ENCODE data around the gene STARD13.

The STARD13 gene

GRCh38 chr13:33307843-33308242 lies 22.3 kb upstream of the STARD13 start:
- TF ChIP-seq EP300 (IDR thresholded peaks at IDR 0.05; ENCODE audit: borderline replicate concordance), result no peak
- no peak for TF ChIP-seq FOXM1 (IDR thresholded peaks at IDR 0.05; ENCODE audit: borderline replicate concordance, low read depth)
- no peak for TF ChIP-seq TAF1 (IDR thresholded peaks at IDR 0.05; ENCODE audit: low read depth)
- no peak for TF ChIP-seq REST (IDR thresholded peaks at IDR 0.05; ENCODE audit: low read depth)
- no peak for TF ChIP-seq TEAD4 (IDR thresholded peaks at IDR 0.05)
- TF ChIP-seq ZBTB7A (IDR thresholded peaks at IDR 0.05; ENCODE audit: low read depth), result no peak
- no peak for TF ChIP-seq EGR1 (IDR thresholded peaks at IDR 0.05)
- TF ChIP-seq NFIC (IDR thresholded peaks at IDR 0.05), result no peak
- TF ChIP-seq CEBPB (IDR thresholded peaks at IDR 0.05), result no peak
- no peak for TF ChIP-seq YY1 (IDR thresholded peaks at IDR 0.05; ENCODE audit: low read depth)

DNA sequence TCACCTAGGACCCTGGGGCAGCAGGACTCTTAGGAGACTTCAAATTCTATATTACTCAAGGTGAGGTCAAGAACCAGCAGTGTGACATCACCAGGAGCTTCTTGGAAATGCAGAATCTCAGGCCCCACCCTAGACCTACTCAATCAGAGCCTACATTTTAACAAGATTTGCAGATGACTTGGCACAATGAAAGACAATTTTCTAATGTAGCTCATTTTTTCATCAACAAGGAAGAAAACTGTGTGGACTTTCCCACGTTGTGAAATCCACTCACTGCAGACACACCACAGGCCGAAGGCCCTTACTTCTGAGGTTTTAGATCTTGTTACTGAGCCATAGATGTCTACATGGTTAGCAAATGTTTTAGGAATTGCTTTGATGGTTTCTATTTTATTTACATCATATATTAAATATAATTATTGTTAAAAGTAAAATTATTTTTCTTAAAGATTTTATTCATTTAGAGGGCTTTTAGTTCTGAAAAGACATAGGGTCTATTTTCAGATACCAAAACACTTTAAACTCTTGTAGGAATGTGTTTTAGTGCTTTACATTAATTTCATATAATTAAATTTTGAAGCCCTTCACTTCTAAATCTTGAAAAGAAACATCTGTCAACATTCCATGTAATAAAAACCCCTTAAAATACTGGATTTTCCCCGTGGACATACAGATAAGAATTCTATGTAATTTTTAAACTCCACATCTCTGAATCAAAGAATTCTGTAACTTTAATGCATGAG lies 18.5 kb upstream of the STARD13 start:
- TF ChIP-seq TEAD4 (IDR thresholded peaks at IDR 0.05) (no peak), TAF1 (IDR thresholded peaks at IDR 0.05; ENCODE audit: low read depth) (no peak), USF1 (IDR thresholded peaks at IDR 0.05) (no peak), MAX (IDR thresholded peaks at IDR 0.05) (no peak), ZBTB7A (IDR thresholded peaks at IDR 0.05; ENCODE audit: low read depth) (no peak), REST (IDR thresholded peaks at IDR 0.05; ENCODE audit: low read depth) (no peak), RAD21 (IDR thresholded peaks at IDR 0.05; ENCODE audit: low read depth) (no peak), YY1 (IDR thresholded peaks at IDR 0.05; ENCODE audit: low read depth) (no peak), EP300 (IDR thresholded peaks at IDR 0.05; ENCODE audit: borderline replicate concordance) (no peak), EGR1 (IDR thresholded peaks at IDR 0.05) (no peak), CREB1 (IDR thresholded peaks at IDR 0.05; ENCODE audit: low read depth) (no peak), TCF12 (IDR thresholded peaks at IDR 0.05; ENCODE audit: low read depth) (no peak)

DNA sequence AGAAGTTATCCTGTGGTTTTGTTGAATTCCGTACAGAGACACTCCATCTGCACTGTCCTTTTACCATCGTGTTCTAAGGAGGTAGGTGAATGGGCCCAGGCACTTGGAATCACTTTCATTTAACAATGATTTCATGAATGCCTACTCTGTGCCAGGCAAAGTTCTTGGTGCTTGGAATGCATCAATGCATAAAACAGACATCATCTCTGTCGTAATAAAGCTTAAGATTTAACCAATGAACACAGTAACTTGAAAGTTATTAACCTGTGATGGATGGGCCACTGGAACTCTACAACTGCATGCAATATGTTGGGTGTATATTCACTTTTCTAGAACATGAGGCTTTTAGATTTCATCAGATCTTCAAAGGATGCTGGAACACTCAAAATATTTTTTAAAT lies 14.1 kb upstream of the STARD13 start:
- TF ChIP-seq YY1 (IDR thresholded peaks at IDR 0.05; ENCODE audit: low read depth), result no peak
- no peak for TF ChIP-seq EP300 (IDR thresholded peaks at IDR 0.05; ENCODE audit: borderline replicate concordance)
- no peak for TF ChIP-seq NFIC (IDR thresholded peaks at IDR 0.05)
- TF ChIP-seq RAD21 (IDR thresholded peaks at IDR 0.05; ENCODE audit: low read depth), result no peak

DNA sequence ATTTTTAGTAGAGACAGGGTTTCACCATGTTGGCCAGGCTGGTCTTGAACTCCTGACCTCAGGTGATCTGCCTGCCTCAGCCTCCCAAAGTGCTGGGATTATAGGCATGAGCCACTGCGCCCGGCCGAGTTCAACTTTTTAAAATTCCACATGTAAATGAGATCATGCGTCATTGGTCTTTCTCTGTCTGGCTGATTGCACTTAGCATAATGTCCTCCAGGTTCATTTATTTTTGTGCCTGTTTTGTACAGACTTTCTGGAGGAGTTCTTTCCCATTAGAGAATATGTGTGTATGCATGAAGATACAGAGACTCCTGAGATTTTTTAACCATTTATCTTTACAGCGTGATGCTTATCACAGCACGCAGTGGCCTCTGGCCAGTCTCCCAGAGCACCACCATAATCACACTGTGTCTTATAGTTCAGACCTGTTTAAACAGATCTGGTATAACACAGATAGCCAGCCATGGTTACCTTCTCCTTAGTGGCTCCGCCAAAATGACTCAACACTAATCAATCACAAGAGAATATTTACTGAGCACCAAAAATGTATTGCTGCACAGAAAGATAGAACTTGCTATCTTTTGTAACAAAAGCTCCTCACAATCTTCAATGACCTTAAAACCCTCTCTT lies 11.4 kb upstream of the STARD13 start:
- TF ChIP-seq TAF1 (IDR thresholded peaks at IDR 0.05; ENCODE audit: low read depth), result no peak

DNA sequence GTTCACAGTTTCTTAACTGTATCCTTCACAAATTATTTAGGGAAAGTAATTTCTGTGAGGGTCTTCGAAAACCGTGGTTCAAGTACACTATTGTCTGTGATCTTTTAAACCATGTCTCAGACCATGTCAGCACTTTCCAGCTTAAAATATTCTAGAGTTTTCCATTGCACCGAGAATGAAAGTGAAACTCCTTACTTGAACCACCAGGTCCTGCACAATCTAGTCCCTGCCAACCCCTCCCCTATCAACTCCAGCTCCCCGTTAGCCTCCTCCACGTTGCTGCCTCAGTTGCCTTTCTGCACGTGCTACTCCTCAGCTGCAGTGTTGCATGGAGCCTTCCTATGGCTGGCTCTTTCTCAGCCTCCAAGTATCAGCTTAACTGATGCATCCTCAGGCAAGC lies 7.2 kb upstream of the STARD13 start:
- TF ChIP-seq USF1 (IDR thresholded peaks at IDR 0.05) (no peak), FOXM1 (IDR thresholded peaks at IDR 0.05; ENCODE audit: borderline replicate concordance, low read depth) (no peak), TAF1 (IDR thresholded peaks at IDR 0.05; ENCODE audit: low read depth) (no peak), CEBPB (IDR thresholded peaks at IDR 0.05) (no peak), TEAD4 (IDR thresholded peaks at IDR 0.05) (no peak), EP300 (IDR thresholded peaks at IDR 0.05; ENCODE audit: borderline replicate concordance) (no peak), YY1 (IDR thresholded peaks at IDR 0.05; ENCODE audit: low read depth) (no peak), RAD21 (IDR thresholded peaks at IDR 0.05; ENCODE audit: low read depth) (no peak), REST (IDR thresholded peaks at IDR 0.05; ENCODE audit: low read depth) (no peak), MAX (IDR thresholded peaks at IDR 0.05) (no peak), NFIC (IDR thresholded peaks at IDR 0.05) (no peak), ZBTB7A (IDR thresholded peaks at IDR 0.05; ENCODE audit: low read depth) (no peak), EGR1 (IDR thresholded peaks at IDR 0.05) (no peak), TCF12 (IDR thresholded peaks at IDR 0.05; ENCODE audit: low read depth) (no peak), CREB1 (IDR thresholded peaks at IDR 0.05; ENCODE audit: low read depth) (no peak)

Data from Ishikawa (cell line).